ENCODE results near the gene MOB1B. TPM values are rescaled to one million over a fixed set of nuclear protein-coding genes. Genes with fewer than 3 reads are reported as not detected.
A peak's percentile ranks its signal among the peaks of the same experiment; 100 is the strongest.

MOB1B gene
- total RNA-seq (2021; fragmentation: NEBNext Ultra II Directional; extraction: Animal tissue kit (Norgen Biotek cat#: 25700)): 10 to 100 TPM; 26.9 to 37.0 (median 33.8) TPM
- long read RNA-seq, full-length matches to known transcripts: 1 of 8 reads
- long read RNA-seq, partial matches to known transcripts: 0 of 8 reads
- long read RNA-seq, other reads (novel, unspliced or antisense): 7 of 8 reads

- peak; percentile 41; the same call in 1 of the 2 replicates for TF ChIP-seq CTCF (IDR thresholded peaks at IDR 0.05)
- Mint-ChIP-seq H3K27ac (peak within 1 kb of the TSS; percentile 92), H3K4me1 (ENCODE audit: low read depth) (peaks cover 30% of the 10 kb centered on the region), H3K4me3 (peak within 1 kb of the TSS; percentile 96), H3K36me3 (ENCODE audit: low read depth) (peaks cover 11% of the 10 kb centered on the region), H3K27me3 (ENCODE audit: insufficient read depth) (peaks cover 2% of the 10 kb centered on the region), H3K9me3 (no peaks in the 10 kb centered on the region)
- peak; percentile 83 for DNase-seq
These were observed at the start of gene MOB1B for GRCh38 chr4:70901984-70902576. Gene MOB1B, plus strand, starts transcription at chr4:70902369. Its CDS starts 168 bp downstream, at chr4:70902537.

DNA sequence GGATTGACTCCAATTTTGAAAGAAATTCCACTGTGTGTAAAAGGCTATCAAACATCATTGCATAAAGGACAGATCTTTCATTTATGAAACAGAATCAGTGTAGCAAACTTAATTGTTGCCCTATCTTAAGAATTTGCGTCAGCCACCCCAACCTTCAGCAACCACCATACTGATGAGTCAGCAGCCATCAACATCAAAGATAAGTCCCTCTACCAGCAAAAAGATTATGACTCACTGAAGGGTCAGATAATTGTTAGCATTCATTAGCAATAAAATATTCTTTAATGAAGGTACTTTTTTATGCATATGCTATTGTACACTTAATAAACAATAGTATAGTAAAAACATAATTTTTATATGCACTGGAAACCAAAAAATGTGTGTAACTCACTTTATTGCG is 46.7 kb upstream of the MOB1B start:
- Mint-ChIP-seq H3K9me3 (no peaks in the 10 kb centered on the region), H3K4me1 (ENCODE audit: low read depth) (no peaks in the 10 kb centered on the region), H3K27me3 (ENCODE audit: insufficient read depth) (no peaks in the 10 kb centered on the region; the same call in 1 of the 2 replicates), H3K36me3 (ENCODE audit: low read depth) (no peaks in the 10 kb centered on the region), H3K4me3 (no peak overlapping the region), H3K27ac (no peak overlapping the region)
- DNase-seq: no peak
- TF ChIP-seq CTCF (IDR thresholded peaks at IDR 0.05): no peak

DNA sequence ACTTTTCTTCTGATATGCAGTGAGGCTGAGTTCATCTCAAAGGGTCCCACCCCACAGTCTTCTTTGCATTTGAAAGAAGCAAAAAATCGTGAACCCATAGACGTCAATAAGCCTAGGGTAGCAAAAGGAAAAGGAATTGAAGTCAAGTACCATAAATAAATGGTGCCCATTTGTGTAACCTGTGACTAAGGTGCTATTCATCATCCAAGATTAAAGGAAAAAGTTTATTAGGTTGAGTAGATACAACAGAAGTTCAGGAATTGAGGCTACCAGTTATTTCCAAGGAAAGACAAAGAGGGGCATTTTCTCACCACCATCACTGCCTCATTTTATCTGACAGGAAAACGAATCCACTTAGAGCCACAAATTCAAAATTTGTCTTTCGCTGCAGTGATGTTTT is 43.7 kb upstream of the MOB1B start:
- Mint-ChIP-seq H3K36me3 (ENCODE audit: low read depth) (no peaks in the 10 kb centered on the region), H3K27ac (no peak overlapping the region), H3K4me3 (no peak overlapping the region), H3K4me1 (ENCODE audit: low read depth) (peaks cover 6% of the 10 kb centered on the region; the same call in 1 of the 2 replicates), H3K27me3 (ENCODE audit: insufficient read depth) (no peaks in the 10 kb centered on the region; the same call in 1 of the 2 replicates), H3K9me3 (no peaks in the 10 kb centered on the region)
- no peak for TF ChIP-seq CTCF (IDR thresholded peaks at IDR 0.05)
- no peak for DNase-seq

DNA sequence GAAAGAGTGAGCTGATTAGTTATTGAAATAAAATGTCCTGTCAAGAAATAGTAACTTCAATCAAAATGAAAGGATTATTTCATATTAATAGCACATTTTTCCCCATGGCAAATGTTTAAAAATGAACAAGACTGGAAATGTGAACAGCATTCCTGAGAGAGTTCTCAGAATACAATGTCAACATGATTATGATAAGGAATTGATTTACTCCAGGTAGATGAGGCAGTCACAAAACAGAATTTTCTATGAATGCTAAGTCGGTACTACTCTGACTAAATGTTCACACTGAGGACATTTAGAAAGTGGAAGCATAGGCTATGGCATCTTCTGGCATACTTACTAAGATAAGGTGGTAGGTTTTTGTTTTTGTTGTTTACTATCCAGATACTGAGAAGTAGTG is 43.1 kb upstream of the MOB1B start:
- Mint-ChIP-seq H3K9me3 (no peaks in the 10 kb centered on the region), H3K4me3 (no peak overlapping the region), H3K4me1 (ENCODE audit: low read depth) (peaks cover 6% of the 10 kb centered on the region; the same call in 1 of the 2 replicates), H3K27me3 (ENCODE audit: insufficient read depth) (no peaks in the 10 kb centered on the region; the same call in 1 of the 2 replicates), H3K27ac (no peak overlapping the region), H3K36me3 (ENCODE audit: low read depth) (no peaks in the 10 kb centered on the region)
- no peak for DNase-seq
- TF ChIP-seq CTCF (IDR thresholded peaks at IDR 0.05): no peak

DNA sequence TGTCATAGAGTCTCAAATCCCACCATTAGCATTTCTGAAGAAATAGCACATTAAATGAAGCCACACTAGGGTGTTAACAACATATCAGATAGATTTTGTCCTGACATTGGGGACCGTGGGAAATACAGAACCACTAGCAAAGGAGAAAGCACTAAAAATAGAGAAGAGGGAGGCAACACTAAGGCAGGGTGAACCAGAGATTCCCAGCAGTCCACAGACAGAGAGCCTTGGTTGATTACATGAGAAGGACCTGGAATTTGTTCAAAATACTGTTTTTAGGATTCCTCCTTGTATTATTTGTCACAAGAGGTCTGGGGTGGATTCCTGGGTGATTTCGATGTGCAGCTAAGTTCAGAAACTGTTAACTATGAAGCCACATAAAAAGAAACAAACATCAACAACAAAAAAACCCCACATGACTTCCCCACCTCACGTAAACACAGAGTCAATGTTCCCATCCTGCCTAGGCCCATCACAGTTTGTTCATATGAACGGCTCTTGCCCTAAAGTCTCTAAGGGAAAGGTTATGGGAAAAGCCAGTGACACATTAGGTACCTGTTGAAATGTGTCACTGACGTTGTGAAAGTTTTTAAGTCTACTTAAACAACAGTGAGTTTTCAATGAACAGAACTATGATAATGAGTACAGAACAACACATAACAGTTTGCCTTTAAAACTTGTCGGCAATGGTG is 38.9 kb upstream of the MOB1B start:
- DNase-seq: no peak
- Mint-ChIP-seq H3K36me3 (ENCODE audit: low read depth) (no peaks in the 10 kb centered on the region), H3K27me3 (ENCODE audit: insufficient read depth) (no peaks in the 10 kb centered on the region; the same call in 1 of the 2 replicates), H3K9me3 (no peaks in the 10 kb centered on the region), H3K4me3 (no peak overlapping the region), H3K27ac (no peak overlapping the region), H3K4me1 (ENCODE audit: low read depth) (peaks cover 6% of the 10 kb centered on the region; the same call in 1 of the 2 replicates)
- no peak for TF ChIP-seq CTCF (IDR thresholded peaks at IDR 0.05)

All from HFFc6 (cell line).